Ureter (tissue), 1 donor: ENCODE data around the gene CENPN. TPM values are rescaled to one million over a fixed set of nuclear protein-coding genes. Genes with fewer than 3 reads are reported as not detected.
A peak's percentile ranks its signal among the peaks of the same experiment; 100 is the strongest.

Experiments
- DNase-seq: peaks from one replicate; pipeline ENCODE4 v3.0.0-alpha.2; 2020; ENCODE audit warnings: low spot score
- total RNA-seq: library from RNA; stranded (reverse); gene quantifications from one replicate; pipeline ENCODE4 v1.2.4, GENCODE V29; 2023
- donor health status: DM: yes; HTN: yes; CAD: no.

Gene CENPN
- total RNA-seq, result 6.2 TPM

- peak; percentile 99 for DNase-seq
Measured at GRCh38 chr16:81006813-81007695, at the start of gene CENPN, which contains the start of gene CMC2. CENPN (plus strand) TSS chr16:81007214; CDS start chr16:81011940, 4,726 bp downstream. CMC2 (minus strand) TSS chr16:81006885; CDS start chr16:80997394, 9,491 bp downstream.

- no peak for DNase-seq
Measured at GRCh38 chr16:80958284-80958683, 48.7 kb upstream of the CENPN start.

- DNase-seq, result no peak
Measured at GRCh38 chr16:80962879-80963278, 44.1 kb upstream of the CENPN start.

- DNase-seq, result no peak
Measured at GRCh38 chr16:80964351-80964750, 42.7 kb upstream of the CENPN start.

GRCh38 chr16:80966617-80967016 lies 40.4 kb upstream of the CENPN start:
- no peak for DNase-seq

GRCh38 chr16:80968386-80969113 lies 38.5 kb upstream of the CENPN start:
- no peak for DNase-seq

- DNase-seq, result no peak
Measured at GRCh38 chr16:80969114-80969484, 37.9 kb upstream of the CENPN start.

GRCh38 chr16:80971819-80972218 lies 35.2 kb upstream of the CENPN start:
- DNase-seq, result no peak

- DNase-seq, result no peak
Measured at GRCh38 chr16:80972611-80973010, 34.4 kb upstream of the CENPN start.

- DNase-seq, result no peak
Measured at GRCh38 chr16:80973991-80974390, 33.0 kb upstream of the CENPN start.

- DNase-seq, result no peak
Measured at GRCh38 chr16:80974649-80975376, 32.2 kb upstream of the CENPN start.

GRCh38 chr16:80976946-80977345 lies 30.1 kb upstream of the CENPN start:
- no peak for DNase-seq

GRCh38 chr16:80981103-80981502 lies 25.9 kb upstream of the CENPN start:
- DNase-seq, result no peak

GRCh38 chr16:80982646-80983045 lies 24.4 kb upstream of the CENPN start:
- no peak for DNase-seq

GRCh38 chr16:80984124-80984892 lies 22.7 kb upstream of the CENPN start:
- no peak for DNase-seq

- no peak for DNase-seq
Measured at GRCh38 chr16:80985611-80986010, 21.4 kb upstream of the CENPN start.

- DNase-seq, result no peak
Measured at GRCh38 chr16:80986557-80986956, 20.5 kb upstream of the CENPN start.

GRCh38 chr16:80988756-80989155 lies 18.3 kb upstream of the CENPN start:
- no peak for DNase-seq

GRCh38 chr16:80989801-80990200 lies 17.2 kb upstream of the CENPN start:
- no peak for DNase-seq

- DNase-seq, result no peak
Measured at GRCh38 chr16:80990577-80990976, 16.4 kb upstream of the CENPN start.

- DNase-seq, result no peak
Measured at GRCh38 chr16:80990978-80991377, 16.0 kb upstream of the CENPN start.
